K562 (cell line): ENCODE results near the gene PFKFB2. TPM values are rescaled to one million over a fixed set of nuclear protein-coding genes. Genes with fewer than 3 reads are reported as not detected.
A peak's percentile ranks its signal among the peaks of the same experiment; 100 is the strongest.

Experiments used
- CBFA2T2 ChIP-seq: fragments of 450-650 bp; conservative IDR thresholded peaks from 2 replicates; pipeline ENCODE4 v1.6.1; 2017; ENCODE audit warnings: mild to moderate bottlenecking
- E2F6 ChIP-seq, 2 experiments: IDR thresholded peaks; 2 replicates each; pipeline ENCODE4 v1.6.1; 2011; ENCODE audit warnings: borderline replicate concordance in 1 of 2, control low read depth in 1 of 2, low read depth in 1 of 2, low read length in 1 of 2, mild to moderate bottlenecking in 1 of 2, mixed read lengths in 1 of 2, moderate library complexity in 1 of 2; ENCODE audit not compliant: insufficient read depth in 1 of 2, insufficient read length in 1 of 2, poor library complexity in 1 of 2, severe bottlenecking in 1 of 2; ENCODE audit errors: extremely low read depth in 1 of 2
- GATAD2A ChIP-seq: fragments of 450-650 bp; IDR thresholded peaks from 2 replicates; pipeline ENCODE4 v1.6.1; 2017
- GATAD2B ChIP-seq: fragments of 450-650 bp; IDR thresholded peaks from 2 replicates; pipeline ENCODE4 v1.6.1; 2017; ENCODE audit warnings: mild to moderate bottlenecking, borderline replicate concordance
- HMGN3 ChIP-seq: IDR thresholded peaks from 2 replicates; pipeline ENCODE4 v1.6.1; 2011; ENCODE audit warnings: borderline replicate concordance, low read depth, mild to moderate bottlenecking, mixed read lengths, low read length; ENCODE audit not compliant: insufficient read length; ENCODE audit errors: extremely low read depth
- HMGXB4 ChIP-seq: sonication (generic); formaldehyde crosslinking; IDR thresholded peaks from 2 replicates; pipeline ENCODE4 v1.8.1; 2023; ENCODE audit warnings: mild to moderate bottlenecking, missing genetic modification reagents
- LCOR ChIP-seq: sonication (generic); formaldehyde crosslinking; IDR thresholded peaks from 2 replicates; pipeline ENCODE4 v1.8.0; 2022; ENCODE audit warnings: mild to moderate bottlenecking, missing genetic modification reagents
- NFATC3 ChIP-seq: fragments of 450-650 bp; IDR thresholded peaks from 2 replicates; pipeline ENCODE4 v1.6.1; 2017; ENCODE audit warnings: mild to moderate bottlenecking
- PML ChIP-seq: IDR thresholded peaks from 2 replicates; pipeline ENCODE4 v1.6.1; 2012; ENCODE audit warnings: low read length, inconsistent platforms
- POLR2AphosphoS2 ChIP-seq: IDR thresholded peaks from 2 replicates; pipeline ENCODE4 v1.6.1; 2012; ENCODE audit warnings: low read length, improper control_type of control experiment
- SOX6 ChIP-seq: fragments of 450-650 bp; IDR thresholded peaks from 2 replicates; pipeline ENCODE4 v1.6.1; 2014; ENCODE audit warnings: mild to moderate bottlenecking
- TOE1 ChIP-seq, 2 experiments: fragments of 450-650 bp in 1 of 2; sonication (generic) in 1 of 2; formaldehyde crosslinking in 1 of 2; IDR thresholded peaks; 2 replicates each; pipeline versions ENCODE4 v1.7.1 to v1.8.0; 2016 to 2022; ENCODE audit warnings: borderline replicate concordance in 2 of 2, mild to moderate bottlenecking in 2 of 2, antibody characterized with exemption in 1 of 2, inconsistent platforms in 1 of 2, low read depth in 1 of 2, missing genetic modification reagents in 1 of 2, moderate library complexity in 1 of 2
- TRIM24 ChIP-seq, 2 experiments: fragments of 450-650 bp; IDR thresholded peaks; 2 replicates each; pipeline ENCODE4 v1.6.1; 2016
- ZFPM2 ChIP-seq: fragments of 250-450 bp; sonication (Bioruptor Pico); IDR thresholded peaks from 2 replicates; pipeline ENCODE4 v1.5.1; 2022; ENCODE audit warnings: mild to moderate bottlenecking
- ZNF253 ChIP-seq: fragments of 250-450 bp; sonication (Bioruptor Pico); conservative IDR thresholded peaks from 2 replicates; pipeline ENCODE4 v1.6.1; 2021; ENCODE audit warnings: mild to moderate bottlenecking
- ZNF398 ChIP-seq: fragments of 250-450 bp; sonication (Bioruptor Pico); IDR thresholded peaks from 2 replicates; pipeline ENCODE4 v1.8.0; 2021; ENCODE audit warnings: moderate library complexity, mild to moderate bottlenecking, inconsistent platforms
- ZNF408 ChIP-seq: fragments of 250-450 bp; sonication (Bioruptor Pico); IDR thresholded peaks from 2 replicates; pipeline ENCODE4 v1.4.0; 2020; ENCODE audit warnings: low read depth, mild to moderate bottlenecking, moderate library complexity
- ZNF444 ChIP-seq: fragments of 250-450 bp; sonication (Bioruptor Pico); IDR thresholded peaks from 2 replicates; pipeline ENCODE4 v1.4.0; 2020; ENCODE audit warnings: mild to moderate bottlenecking, moderate library complexity
- polyA plus RNA-seq, 8 experiments: library from polyadenylated mRNA; depleted of rRNA in 4 of 8; stranded (reverse) in 5 of 8; unstranded in 3 of 8; fragments of >200 nt; fragmentation: Nextera tagmentation in 2 of 8; fragmentation: Illumina TruSeq in 1 of 8; extraction: Ambion mirVana in 2 of 8; extraction: Trizol in 1 of 8; gene quantifications; 2 replicates each; pipeline versions ENCODE4 v1.2.1 to v1.2.3, GENCODE V29; 2011 to 2014; ENCODE audit warnings: inconsistent platforms in 1 of 8, missing spikeins in 1 of 8
- total RNA-seq, 7 experiments: library from RNA; depleted of rRNA in 6 of 7; stranded (reverse); fragments of >200 nt in 6 of 7; fragmentation: Illumina TruSeq in 2 of 7; extraction: Trizol in 2 of 7; gene quantifications; 2 replicates each; pipeline versions ENCODE4 v1.2.1 to v1.2.3, GENCODE V29; 2011 to 2021; ENCODE audit warnings: low replicate concordance in 1 of 7

The PFKFB2 gene
- total and polyA plus RNA-seq, 9 of the 15 experiments (the other 6 are each of a cell fraction or from before 2014, with no cell fraction given), result 6.9 to 26.0 (median 16.4) TPM

GRCh38 chr1:207024202-207025145, 28.6 kb upstream of the PFKFB2 start (continued):
- peak; percentile 96 for TF ChIP-seq GATAD2B
- TF ChIP-seq GATAD2A, result peak; percentile 95
- TF ChIP-seq SOX6, result peak; percentile 98
- no peak for TF ChIP-seq ZNF408 (CRISPR knock-in tag)
- TF ChIP-seq ZNF444 (CRISPR knock-in tag), result peak; percentile 88
- peak; percentile 84 to 91 for TF ChIP-seq E2F6 (IDR thresholded peaks at IDR 0.05; ENCODE audit: borderline replicate concordance in 1 of 2, extremely low read depth in 1 of 2, insufficient read depth in 1 of 2, insufficient read length in 1 of 2, low read depth in 1 of 2, low read length in 1 of 2, poor library complexity in 1 of 2, severe bottlenecking in 1 of 2)
- TF ChIP-seq PML, result peak; percentile 99
- TF ChIP-seq ZNF253, result peak; percentile 78; the same call in 1 of the 2 replicates
- TF ChIP-seq HMGN3, result peak; percentile 95
- peak; percentile 87 for TF ChIP-seq ZNF398 (CRISPR knock-in tag)
- peak; percentile 52; the same call in 1 of the 2 replicates for TF ChIP-seq POLR2AphosphoS2
- TF ChIP-seq TOE1 (IDR thresholded peaks at IDR 0.05; ENCODE audit: borderline replicate concordance), result peak; percentile 78
- no peak for TF ChIP-seq TOE1 (CRISPR knock-in tag; IDR thresholded peaks at IDR 0.05; ENCODE audit: borderline replicate concordance, low read depth)
- TF ChIP-seq TRIM24 (IDR thresholded peaks at IDR 0.05), result peak; percentile 97 to 98
- TF ChIP-seq HMGXB4 (CRISPR knock-in tag), result 0 out of 2 replicates have a peak, but pooled peaks have one; percentile 53
- TF ChIP-seq LCOR (CRISPR knock-in tag), result peak; percentile 93
- peak; percentile 99 for TF ChIP-seq CBFA2T2
- TF ChIP-seq NFATC3, result peak; percentile 100
- peak; percentile 84; the same call in 1 of the 2 replicates for TF ChIP-seq ZFPM2 (CRISPR knock-in tag)
